A673 (cell line): Measurements from ENCODE around the gene MEIKIN. TPM values are rescaled to one million over a fixed set of nuclear protein-coding genes. Genes with fewer than 3 reads are reported as not detected.

Experiments
- BruUV-seq: library from RNA; stranded (reverse); fragments of 400-500 nt; replicated peaks from 2 replicates; lab custom pipeline; 2021; lab: Mats Ljungman, UMichigan
- CTCF ChIA-PET: fragments of 300-600 bp; sonication (Branson Sonifier 250); formaldehyde crosslinking; loops from one replicate; lab custom pipeline; 2022; ENCODE audit warnings: antibody characterized with exemption; lab: Charles Lee
- POLR2A ChIA-PET: fragments of 300-600 bp; sonication (Branson Sonifier 250); formaldehyde crosslinking; loops from one replicate; lab custom pipeline; 2022; ENCODE audit warnings: antibody characterized with exemption; ENCODE audit not compliant: low non-redundant PET; lab: Charles Lee
- DNase-seq: peaks from one replicate; pipeline ENCODE4 v3.0.0-alpha.2; 2015; ENCODE audit warnings: low spot score
- H3K27ac ChIP-seq: fragments of 200-600 bp; sonication (generic); 2 replicates; pipeline ENCODE4 v1.5.1; 2016; ENCODE audit warnings: mixed run types, low read depth, mild to moderate bottlenecking, mixed read lengths, antibody characterized with exemption, low read length; ENCODE audit not compliant: poor library complexity, severe bottlenecking
- H3K27me3 ChIP-seq: fragments of 200-600 bp; sonication (generic); replicated peaks from 2 replicates; pipeline ENCODE4 v1.6.1; 2017; ENCODE audit warnings: mixed run types, low read depth, mild to moderate bottlenecking, mixed read lengths, antibody characterized with exemption, low read length; ENCODE audit not compliant: insufficient read depth, poor library complexity
- H3K36me3 ChIP-seq: fragments of 200-600 bp; sonication (generic); 2 replicates; pipeline ENCODE4 v1.6.1; 2016; ENCODE audit warnings: mixed run types, mild to moderate bottlenecking, mixed read lengths, antibody characterized with exemption, low read length; ENCODE audit not compliant: insufficient read depth, poor library complexity, severe bottlenecking
- H3K4me1 ChIP-seq: fragments of 200-600 bp; sonication (generic); 2 replicates; pipeline ENCODE4 v1.6.1; 2017; ENCODE audit warnings: mixed run types, mild to moderate bottlenecking, mixed read lengths, antibody characterized with exemption, low read length; ENCODE audit not compliant: insufficient read depth, poor library complexity, severe bottlenecking
- H3K4me3 ChIP-seq: fragments of 200-600 bp; sonication (generic); 2 replicates; pipeline ENCODE4 v1.5.1; 2016; ENCODE audit warnings: low read depth, mixed run types, mild to moderate bottlenecking, mixed read lengths, low read length; ENCODE audit not compliant: poor library complexity, severe bottlenecking
- H3K9me3 ChIP-seq: fragments of 200-600 bp; sonication (generic); 2 replicates; pipeline ENCODE4 v1.6.1; 2016; ENCODE audit warnings: mixed run types, low read depth, mild to moderate bottlenecking, mixed read lengths, antibody characterized with exemption, low read length; ENCODE audit not compliant: poor library complexity, severe bottlenecking
- EZH2 ChIP-seq: fragments of 200-600 bp; sonication (generic); IDR thresholded peaks from 2 replicates; pipeline ENCODE4 v1.6.1; 2017; ENCODE audit warnings: borderline replicate concordance, low read depth, mild to moderate bottlenecking, mixed read lengths, antibody characterized with exemption, low read length; ENCODE audit not compliant: poor library complexity, severe bottlenecking
- intact Hi-C: fragments of 100-400 bp; cut with micrococcal nuclease; formaldehyde crosslinking; loops from one replicate; pipeline ENCODE4 v1.10.0; 2022; ENCODE audit not compliant: unreplicated experiment
- total RNA-seq: library from RNA; stranded (reverse); gene quantifications from 2 replicates; pipeline ENCODE4 v1.2.3, GENCODE V29; 2021
- TF ChIP-seq, protein P1 (sequence below): fragments of 300-800, 200-600 bp; sonication (generic); conservative IDR thresholded peaks from 2 replicates; pipeline ENCODE4 v1.5.1; 2017; ENCODE audit warnings: low read depth, mild to moderate bottlenecking, antibody characterized with exemption, low read length, moderate library complexity, mixed read lengths

Gene MEIKIN
- total RNA-seq, 1 experiment from 2014 or later, result not detected

DNA sequence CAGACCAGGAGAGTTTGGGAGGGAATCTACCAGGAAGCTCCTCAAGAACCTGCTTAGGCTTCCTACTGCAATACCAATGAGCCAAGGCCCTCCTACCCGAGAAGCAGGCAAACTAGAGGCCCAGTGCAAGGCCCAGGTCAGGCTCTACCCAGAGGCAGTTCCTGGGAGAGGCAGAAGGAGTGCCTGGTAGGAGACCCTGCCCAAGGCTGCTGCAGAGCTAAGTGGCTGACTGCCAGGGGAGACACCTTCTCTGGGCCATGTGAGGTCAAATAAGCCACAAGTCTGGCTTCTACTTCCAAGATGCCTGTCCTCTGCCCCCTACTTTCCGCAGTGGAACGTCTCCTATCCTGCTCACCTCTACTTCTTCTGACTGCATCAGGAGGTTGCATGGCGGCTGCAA is 48.2 kb upstream of the MEIKIN start:
- H3K4me3 ChIP-seq, result no peak overlapping the region
- ChIA-PET POLR2A (no interaction called here), CTCF (no interaction called here)
- H3K9me3 ChIP-seq, result no peaks in the 10 kb centered on the region
- intact Hi-C loops, result no loop called here
- no peak for DNase-seq
- no peak overlapping the region for H3K27ac ChIP-seq
- no TSS peak for BruUV-seq
- TF ChIP-seq EZH2, result no peak
- TF ChIP-seq, protein P1, sequence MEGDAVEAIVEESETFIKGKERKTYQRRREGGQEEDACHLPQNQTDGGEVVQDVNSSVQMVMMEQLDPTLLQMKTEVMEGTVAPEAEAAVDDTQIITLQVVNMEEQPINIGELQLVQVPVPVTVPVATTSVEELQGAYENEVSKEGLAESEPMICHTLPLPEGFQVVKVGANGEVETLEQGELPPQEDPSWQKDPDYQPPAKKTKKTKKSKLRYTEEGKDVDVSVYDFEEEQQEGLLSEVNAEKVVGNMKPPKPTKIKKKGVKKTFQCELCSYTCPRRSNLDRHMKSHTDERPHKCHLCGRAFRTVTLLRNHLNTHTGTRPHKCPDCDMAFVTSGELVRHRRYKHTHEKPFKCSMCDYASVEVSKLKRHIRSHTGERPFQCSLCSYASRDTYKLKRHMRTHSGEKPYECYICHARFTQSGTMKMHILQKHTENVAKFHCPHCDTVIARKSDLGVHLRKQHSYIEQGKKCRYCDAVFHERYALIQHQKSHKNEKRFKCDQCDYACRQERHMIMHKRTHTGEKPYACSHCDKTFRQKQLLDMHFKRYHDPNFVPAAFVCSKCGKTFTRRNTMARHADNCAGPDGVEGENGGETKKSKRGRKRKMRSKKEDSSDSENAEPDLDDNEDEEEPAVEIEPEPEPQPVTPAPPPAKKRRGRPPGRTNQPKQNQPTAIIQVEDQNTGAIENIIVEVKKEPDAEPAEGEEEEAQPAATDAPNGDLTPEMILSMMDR, result no peak
- no peaks in the 10 kb centered on the region for H3K27me3 ChIP-seq
- H3K4me1 ChIP-seq, result no peaks in the 10 kb centered on the region
- no peaks in the 10 kb centered on the region for H3K36me3 ChIP-seq

DNA sequence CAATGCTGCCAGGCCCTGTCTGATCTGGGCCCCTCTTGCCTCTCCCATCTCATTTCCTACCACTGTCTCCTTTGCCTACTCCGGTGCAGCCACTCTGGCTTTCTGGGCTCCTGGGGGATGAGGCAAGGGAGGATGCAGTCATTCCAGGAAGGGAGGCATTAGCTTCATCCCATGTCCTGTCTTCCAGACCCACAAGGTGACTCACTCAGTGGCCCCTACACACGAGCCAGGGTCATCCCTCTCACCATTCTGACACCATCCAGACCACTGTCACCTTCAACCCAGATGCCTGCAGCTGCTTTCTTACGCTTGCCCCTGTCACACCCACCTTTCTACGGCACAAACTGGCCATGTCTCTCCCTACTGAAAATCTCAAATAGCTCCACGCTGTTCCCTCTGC is 46.9 kb upstream of the MEIKIN start:
- no peaks in the 10 kb centered on the region for H3K9me3 ChIP-seq
- DNase-seq, result no peak
- TF ChIP-seq EZH2, result no peak
- TF ChIP-seq, protein P1, result no peak
- H3K27ac ChIP-seq, result no peak overlapping the region
- BruUV-seq, result no TSS peak
- H3K4me1 ChIP-seq, result no peaks in the 10 kb centered on the region
- no peak overlapping the region for H3K4me3 ChIP-seq
- intact Hi-C loops, result no loop called here
- H3K27me3 ChIP-seq, result no peaks in the 10 kb centered on the region
- no peaks in the 10 kb centered on the region for H3K36me3 ChIP-seq
- CTCF ChIA-PET, result no interaction called here
- POLR2A ChIA-PET, result no interaction called here

DNA sequence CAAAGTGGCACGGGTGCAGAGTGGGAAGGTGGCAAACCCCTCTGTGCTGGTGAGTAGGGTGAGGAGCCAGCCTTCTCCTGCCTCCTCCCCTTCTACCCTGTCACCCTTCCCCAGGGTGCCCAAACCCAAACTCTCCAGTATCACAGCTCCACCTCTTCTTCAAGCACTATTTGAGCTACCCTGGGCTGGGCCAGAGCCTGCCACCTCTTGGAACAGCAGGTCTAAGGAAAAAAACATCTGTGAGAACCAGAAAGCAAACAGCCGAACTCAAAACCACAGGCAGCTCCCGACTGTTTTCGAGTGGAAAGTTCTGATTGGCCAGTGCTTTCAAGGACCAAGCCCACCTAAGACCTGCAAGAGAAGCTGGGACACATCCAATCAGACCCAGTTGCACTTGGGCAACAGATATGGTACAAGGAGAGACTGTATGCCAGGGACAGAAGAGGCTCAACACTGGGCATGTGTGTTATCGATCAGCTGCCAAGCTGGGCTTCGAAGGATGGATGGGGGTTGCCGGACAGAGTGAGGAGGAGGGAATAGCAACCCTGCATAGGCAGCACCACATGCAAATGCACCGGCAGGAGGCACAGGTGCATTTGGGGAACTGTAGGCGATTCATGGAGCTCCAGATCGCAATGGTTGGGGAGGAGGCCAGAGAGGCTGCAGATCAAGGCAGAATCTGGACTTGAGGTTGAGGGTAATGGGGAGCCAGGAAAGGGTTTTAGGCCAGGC is 46.3 kb upstream of the MEIKIN start:
- POLR2A ChIA-PET, result no interaction called here
- BruUV-seq, result no TSS peak

More for the DNA sequence above, 46.3 kb upstream of the MEIKIN start:
- Histone ChIP-seq H3K27me3 (no peaks in the 10 kb centered on the region), H3K27ac (no peak overlapping the region), H3K4me3 (no peak overlapping the region), H3K9me3 (no peaks in the 10 kb centered on the region), H3K4me1 (no peaks in the 10 kb centered on the region), H3K36me3 (no peaks in the 10 kb centered on the region)
- CTCF ChIA-PET, result no interaction called here
- intact Hi-C loops, result no loop called here
- TF ChIP-seq EZH2, result no peak
- TF ChIP-seq, protein P1, result no peak
- no peak for DNase-seq
